GM19328 (cell line): ENCODE data around the gene ANKRD37.

Source experiments
- ATAC-seq: cut with Tn5 transposase; IDR thresholded peaks from one replicate; pipeline ENCODE4 v1.9.1; 2021; ENCODE audit warnings: mild to moderate bottlenecking, moderate library complexity; ENCODE audit not compliant: unreplicated experiment

Gene ANKRD37

DNA sequence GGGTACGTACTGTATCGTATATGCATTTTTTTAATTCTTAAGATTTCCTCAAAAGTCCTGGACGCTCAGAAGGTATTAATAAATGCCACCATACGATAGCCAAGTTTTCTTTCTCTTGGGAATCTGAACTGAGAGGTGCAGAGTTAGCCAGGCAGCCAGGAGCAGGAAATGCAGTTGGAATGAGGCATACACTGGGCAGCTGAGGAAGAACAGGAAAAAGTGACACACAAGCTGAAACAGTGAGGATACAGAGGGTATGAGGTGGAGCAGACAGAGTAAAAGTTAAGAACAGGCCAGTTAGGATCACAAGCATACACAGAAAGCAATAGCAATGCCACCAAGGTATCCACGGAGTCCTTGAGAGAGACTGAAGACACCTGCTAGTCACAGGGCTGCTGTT, 15.8 kb downstream of the ANKRD37 start:
- ATAC-seq = no peak

DNA sequence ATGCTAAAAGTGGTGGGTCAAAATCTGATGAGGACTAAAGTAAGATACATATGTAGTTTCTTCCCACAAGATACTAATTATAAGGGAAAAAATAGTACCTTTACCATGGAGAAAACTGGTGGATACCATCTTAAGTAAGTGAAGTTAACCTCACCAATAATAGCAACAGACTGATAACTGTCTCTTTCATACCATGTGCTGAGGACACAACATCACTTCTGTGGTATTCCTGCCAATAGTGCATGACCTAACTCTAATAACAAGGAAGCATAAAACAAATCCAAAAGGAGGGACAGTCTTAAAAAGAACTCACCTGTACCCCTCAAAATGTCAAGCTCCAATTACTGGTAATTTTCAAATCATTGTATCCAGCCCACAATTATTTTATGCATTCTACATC, 20.3 kb downstream of the ANKRD37 start:
- ATAC-seq = no peak

GRCh38 chr4:185421366-185422124, 24.9 kb downstream of the ANKRD37 start:
- no peak for ATAC-seq

- ATAC-seq = no peak
These were observed 28.4 kb downstream of the ANKRD37 start for GRCh38 chr4:185424905-185425646.

- ATAC-seq = peak; percentile 91
These were observed 29.2 kb downstream of the ANKRD37 start, which contains the start of gene UFSP2 for GRCh38 chr4:185425647-185426352. UFSP2 (minus strand) TSS chr4:185425964; CDS start chr4:185425868, 96 bp downstream.

GRCh38 chr4:185426960-185427688, 30.5 kb downstream of the ANKRD37 start:
- no peak for ATAC-seq

DNA sequence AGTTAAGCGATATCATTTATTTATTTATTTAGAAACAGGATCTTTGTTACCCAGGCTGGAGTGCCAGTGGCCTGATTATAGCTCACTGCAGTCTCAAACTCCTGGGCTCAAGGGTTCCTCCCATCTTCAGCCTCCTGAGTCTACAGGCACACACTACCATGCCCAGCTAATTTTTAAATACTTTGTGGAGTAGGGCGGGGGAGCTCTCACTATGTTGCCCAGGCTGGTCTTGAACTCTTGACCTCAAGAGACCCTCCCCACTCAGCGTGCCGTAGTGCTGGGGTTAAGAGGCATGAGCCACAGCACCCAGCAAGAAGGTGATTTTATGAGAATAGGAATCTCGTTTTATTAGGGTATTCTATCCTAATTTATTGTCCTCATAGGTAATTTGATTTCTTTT, 33.0 kb downstream of the ANKRD37 start:
- no peak for ATAC-seq

GRCh38 chr4:185435466-185435865, 38.8 kb downstream of the ANKRD37 start:
- ATAC-seq = no peak

DNA sequence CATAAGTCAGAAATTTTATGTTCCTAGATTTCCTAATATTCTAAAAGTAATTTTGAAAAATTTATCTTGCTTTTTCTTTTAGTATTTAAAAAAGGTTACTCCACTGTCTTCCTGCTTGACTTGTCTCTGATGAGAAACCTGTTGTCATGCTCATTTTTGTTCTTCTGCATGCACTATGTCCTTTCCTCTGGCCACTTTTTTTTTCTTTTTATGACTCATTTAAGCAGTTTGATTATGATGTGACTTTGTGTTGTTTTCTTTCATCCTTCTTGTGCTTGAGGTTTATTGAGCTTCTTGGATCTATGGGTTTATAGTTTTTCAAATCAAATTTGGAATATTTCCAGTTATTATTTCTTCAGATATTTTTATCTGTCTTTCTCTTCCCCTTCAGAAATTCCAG, 41.2 kb downstream of the ANKRD37 start:
- no peak for ATAC-seq

DNA sequence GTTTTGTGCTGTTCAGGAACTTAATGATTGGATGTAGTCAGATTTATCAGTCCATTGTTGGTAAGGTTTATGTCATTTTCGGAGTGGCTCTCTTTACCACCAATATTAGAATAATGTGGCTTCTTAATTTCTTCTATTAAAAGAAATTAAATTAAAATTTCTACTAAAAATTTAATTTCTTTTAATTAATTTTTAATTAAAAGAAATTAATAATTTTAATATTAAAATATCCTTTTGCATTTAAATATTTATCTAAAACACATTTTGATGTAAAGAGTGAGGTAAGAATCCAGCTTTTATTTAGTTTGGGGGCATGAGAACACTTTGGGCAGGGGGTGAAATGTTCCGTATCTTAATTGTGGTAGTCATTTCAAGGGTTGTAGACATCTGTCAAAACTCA, 44.8 kb downstream of the ANKRD37 start:
- no peak for ATAC-seq

- no peak for ATAC-seq
These were observed 48.6 kb downstream of the ANKRD37 start for GRCh38 chr4:185445209-185445608.
